KMS-11 (cell line): ENCODE results near the gene GDAP1L1.
"Not testable (repeated sequence)": the region's sequence is repeated elsewhere in the genome, so short reads cannot be mapped to it uniquely, and the experiment has no call there.

ENCODE experiments used
- H2AFZ ChIP-seq: fragments of 200-600 bp; sonication (generic); 2 replicates; pipeline ENCODE4 v1.6.1; 2016; ENCODE audit warnings: antibody characterized with exemption, mixed run types, low read depth
- H3K27ac ChIP-seq: fragments of 200-600 bp; sonication (generic); 2 replicates; pipeline ENCODE4 v1.6.1; 2016; ENCODE audit warnings: mild to moderate bottlenecking, mixed run types
- H3K27me3 ChIP-seq: fragments of 200-600 bp; sonication (generic); 2 replicates; pipeline ENCODE4 v1.6.1; 2017; ENCODE audit warnings: mild to moderate bottlenecking, low read depth, mixed run types, moderate library complexity; ENCODE audit not compliant: insufficient read depth
- H3K36me3 ChIP-seq: fragments of 200-600 bp; sonication (generic); 2 replicates; pipeline ENCODE4 v1.6.1; 2017; ENCODE audit warnings: mild to moderate bottlenecking, mixed run types; ENCODE audit not compliant: insufficient read depth
- H3K4me1 ChIP-seq: fragments of 200-600 bp; sonication (generic); 2 replicates; pipeline ENCODE4 v1.6.1; 2016; ENCODE audit warnings: mild to moderate bottlenecking, low read depth, mixed run types; ENCODE audit not compliant: poor library complexity, severe bottlenecking
- H3K4me2 ChIP-seq: fragments of 200-600 bp; sonication (generic); 2 replicates; pipeline ENCODE4 v1.7.0; 2016; ENCODE audit warnings: mild to moderate bottlenecking, mixed run types
- H3K4me3 ChIP-seq: fragments of 200-600 bp; sonication (generic); IDR thresholded peaks from 2 replicates; pipeline ENCODE4 v1.6.1; 2017; ENCODE audit warnings: low read depth, low read length, mixed read lengths; ENCODE audit not compliant: insufficient read depth
- H3K79me2 ChIP-seq: fragments of 200-600 bp; sonication (generic); 2 replicates; pipeline ENCODE4 v1.6.1; 2016; ENCODE audit warnings: low read depth, mixed run types; ENCODE audit not compliant: insufficient read depth
- H3K9ac ChIP-seq: fragments of 200-600 bp; sonication (generic); 2 replicates; pipeline ENCODE4 v1.6.1; 2016; ENCODE audit warnings: mild to moderate bottlenecking, mixed run types
- H4K20me1 ChIP-seq: fragments of 200-600 bp; sonication (generic); 2 replicates; pipeline ENCODE4 v1.6.1; 2016; ENCODE audit warnings: mild to moderate bottlenecking, mixed run types; ENCODE audit not compliant: insufficient read depth
- TF ChIP-seq, protein P1 (sequence below): fragments of 200-600 bp; sonication (generic); conservative IDR thresholded peaks from 2 replicates; pipeline ENCODE4 v1.6.1; 2017; ENCODE audit warnings: low read depth, mild to moderate bottlenecking, antibody characterized with exemption, low read length, moderate library complexity, mixed read lengths

The GDAP1L1 gene

DNA sequence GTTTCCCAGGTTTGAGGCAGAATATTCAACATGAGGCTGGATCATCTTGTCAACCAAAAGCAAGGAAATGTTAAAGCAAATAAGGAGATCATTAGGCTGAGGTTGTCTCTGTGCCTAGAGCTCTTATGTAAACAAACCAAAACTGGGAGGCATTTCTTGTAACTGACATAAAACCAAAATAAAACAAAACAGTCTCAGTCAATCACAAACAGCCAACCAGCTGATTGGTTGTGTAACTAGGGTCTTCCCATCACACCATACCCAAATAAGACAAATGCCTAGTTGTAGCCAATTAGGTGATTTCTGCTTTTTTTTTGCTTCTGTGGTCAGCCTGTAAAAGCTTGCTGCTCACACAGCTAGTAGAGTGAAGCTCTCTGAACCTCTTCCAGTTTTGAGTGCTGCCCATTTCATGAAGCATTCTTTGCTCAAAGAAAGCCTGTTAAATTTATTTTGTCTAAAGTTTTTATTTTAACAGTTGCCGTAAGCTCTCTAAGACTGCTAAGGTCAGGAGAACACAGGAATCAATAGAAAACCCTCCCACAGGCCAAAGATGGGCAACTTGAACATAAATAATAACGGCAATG, 72.8 kb downstream of the GDAP1L1 start:
- Histone ChIP-seq H2AFZ (no peak overlapping the region), H3K4me1 (peaks cover 16% of the 10 kb centered on the region), H4K20me1 (no peaks in the 10 kb centered on the region), H3K4me3 (no peak overlapping the region), H3K36me3 (no peaks in the 10 kb centered on the region), H3K27ac (no peak overlapping the region), H3K4me2 (no peak overlapping the region), H3K27me3 (no peaks in the 10 kb centered on the region), H3K9ac (no peak overlapping the region), H3K79me2 (no peaks in the 10 kb centered on the region)
- TF ChIP-seq, protein P1, sequence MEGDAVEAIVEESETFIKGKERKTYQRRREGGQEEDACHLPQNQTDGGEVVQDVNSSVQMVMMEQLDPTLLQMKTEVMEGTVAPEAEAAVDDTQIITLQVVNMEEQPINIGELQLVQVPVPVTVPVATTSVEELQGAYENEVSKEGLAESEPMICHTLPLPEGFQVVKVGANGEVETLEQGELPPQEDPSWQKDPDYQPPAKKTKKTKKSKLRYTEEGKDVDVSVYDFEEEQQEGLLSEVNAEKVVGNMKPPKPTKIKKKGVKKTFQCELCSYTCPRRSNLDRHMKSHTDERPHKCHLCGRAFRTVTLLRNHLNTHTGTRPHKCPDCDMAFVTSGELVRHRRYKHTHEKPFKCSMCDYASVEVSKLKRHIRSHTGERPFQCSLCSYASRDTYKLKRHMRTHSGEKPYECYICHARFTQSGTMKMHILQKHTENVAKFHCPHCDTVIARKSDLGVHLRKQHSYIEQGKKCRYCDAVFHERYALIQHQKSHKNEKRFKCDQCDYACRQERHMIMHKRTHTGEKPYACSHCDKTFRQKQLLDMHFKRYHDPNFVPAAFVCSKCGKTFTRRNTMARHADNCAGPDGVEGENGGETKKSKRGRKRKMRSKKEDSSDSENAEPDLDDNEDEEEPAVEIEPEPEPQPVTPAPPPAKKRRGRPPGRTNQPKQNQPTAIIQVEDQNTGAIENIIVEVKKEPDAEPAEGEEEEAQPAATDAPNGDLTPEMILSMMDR: no peak

DNA sequence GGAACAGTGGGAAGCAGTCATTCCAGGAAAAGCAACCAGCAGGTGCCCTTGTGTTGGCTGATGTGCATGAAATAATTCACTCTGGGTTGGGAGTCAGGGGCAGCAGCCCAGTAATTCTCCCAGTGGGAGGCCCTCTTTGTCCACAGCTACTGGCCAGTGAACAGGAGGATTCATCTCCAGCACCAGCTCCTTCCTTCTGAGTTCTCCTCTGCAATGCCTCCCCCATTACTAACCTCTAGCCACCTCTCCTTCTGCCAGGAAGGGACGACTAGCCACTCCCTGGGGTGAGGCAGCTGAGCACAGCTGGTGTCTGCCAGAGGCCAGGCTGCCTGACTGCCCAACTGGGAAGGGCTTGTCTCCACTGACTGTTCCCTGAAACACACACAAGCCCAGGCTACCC, 77.2 kb downstream of the GDAP1L1 start:
- TF ChIP-seq, protein P1: no peak

DNA sequence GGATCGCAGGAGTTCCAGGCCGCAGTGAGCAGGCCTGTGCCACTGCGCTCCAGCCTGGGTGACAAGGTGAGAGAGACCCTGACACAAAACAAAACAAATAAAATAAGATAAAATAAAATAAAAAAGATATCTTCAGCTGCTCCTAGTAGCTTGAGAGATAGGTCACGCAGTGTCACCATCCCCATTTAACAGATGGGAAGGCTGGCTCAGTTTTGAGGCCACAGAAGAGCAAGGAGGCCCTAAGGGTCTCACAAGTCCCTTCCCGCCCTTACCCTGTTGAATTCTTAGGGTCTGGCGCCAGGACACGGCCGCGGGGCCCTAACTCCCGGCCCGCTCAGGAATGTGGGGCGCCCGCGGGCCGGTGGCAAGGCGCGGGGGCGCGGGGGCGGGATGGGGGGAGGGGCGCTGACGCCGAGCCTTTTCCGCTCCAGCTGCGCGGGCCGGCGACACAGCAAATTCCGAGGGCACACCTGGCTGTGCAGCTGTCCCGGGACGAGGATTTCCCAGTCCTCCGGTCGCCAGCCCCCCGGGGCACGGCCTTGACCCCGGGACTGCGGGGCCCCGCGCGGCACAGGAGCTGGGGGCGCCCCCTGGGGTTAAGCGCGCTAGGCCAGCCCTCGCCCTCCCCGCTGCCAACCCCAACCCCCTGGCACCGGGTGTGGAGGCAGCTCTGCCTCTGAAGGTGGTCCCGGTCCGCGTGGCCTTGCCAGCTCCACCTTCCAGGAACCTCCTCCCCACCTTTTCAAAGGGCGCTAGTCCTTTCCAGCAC, 79.5 kb downstream of the GDAP1L1 start:
- no peaks in the 10 kb centered on the region for H3K79me2 ChIP-seq
- H3K9ac ChIP-seq: peak overlapping the region; percentile 15; the same call in 1 of the 2 replicates
- no peak overlapping the region for H3K27ac ChIP-seq
- no peaks in the 10 kb centered on the region for H3K4me1 ChIP-seq
- no peaks in the 10 kb centered on the region for H3K36me3 ChIP-seq
- no peaks in the 10 kb centered on the region for H4K20me1 ChIP-seq
- H3K4me3 ChIP-seq: no peak overlapping the region
- H2AFZ ChIP-seq: peak overlapping the region; percentile 47
- H3K4me2 ChIP-seq: peak overlapping the region; percentile 36; the same call in 1 of the 2 replicates
- no peaks in the 10 kb centered on the region for H3K27me3 ChIP-seq
- TF ChIP-seq, protein P1: no peak

More for the DNA sequence above, 77.2 kb downstream of the GDAP1L1 start:
- no peaks in the 10 kb centered on the region for H3K27me3 ChIP-seq
- no peak overlapping the region for H3K4me3 ChIP-seq
- no peaks in the 10 kb centered on the region for H3K79me2 ChIP-seq
- no peak overlapping the region for H2AFZ ChIP-seq
- peaks cover 16% of the 10 kb centered on the region for H3K4me1 ChIP-seq
- H3K36me3 ChIP-seq: no peaks in the 10 kb centered on the region
- no peaks in the 10 kb centered on the region for H4K20me1 ChIP-seq
- no peak overlapping the region for H3K27ac ChIP-seq
- H3K9ac ChIP-seq: no peak overlapping the region
- H3K4me2 ChIP-seq: no peak overlapping the region

DNA sequence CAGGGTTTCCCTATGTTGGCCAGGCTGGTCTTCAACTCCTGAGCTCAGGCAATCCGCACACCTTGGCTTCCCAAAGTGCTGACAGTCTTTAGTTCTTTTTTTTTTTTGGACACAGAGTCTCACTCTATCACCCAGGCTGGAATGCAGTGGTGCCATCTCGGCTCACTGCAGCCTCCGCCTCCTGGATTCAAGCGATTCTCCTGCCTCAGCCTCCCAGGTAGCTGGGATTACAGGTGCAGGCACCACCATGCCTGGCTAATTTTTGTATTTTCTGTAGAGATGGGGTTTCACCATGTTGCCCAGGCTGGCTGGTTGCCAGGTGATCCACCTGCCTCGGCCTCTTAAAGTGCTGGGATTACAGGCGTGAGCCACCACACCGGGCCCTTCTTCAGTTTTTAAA, 80.6 kb downstream of the GDAP1L1 start:
- H4K20me1 ChIP-seq, H3K27ac ChIP-seq, H3K36me3 ChIP-seq, H3K4me1 ChIP-seq, H3K9ac ChIP-seq, H3K4me2 ChIP-seq, H3K4me3 ChIP-seq, H3K79me2 ChIP-seq, H2AFZ ChIP-seq, H3K27me3 ChIP-seq: not testable (repeated sequence)

DNA sequence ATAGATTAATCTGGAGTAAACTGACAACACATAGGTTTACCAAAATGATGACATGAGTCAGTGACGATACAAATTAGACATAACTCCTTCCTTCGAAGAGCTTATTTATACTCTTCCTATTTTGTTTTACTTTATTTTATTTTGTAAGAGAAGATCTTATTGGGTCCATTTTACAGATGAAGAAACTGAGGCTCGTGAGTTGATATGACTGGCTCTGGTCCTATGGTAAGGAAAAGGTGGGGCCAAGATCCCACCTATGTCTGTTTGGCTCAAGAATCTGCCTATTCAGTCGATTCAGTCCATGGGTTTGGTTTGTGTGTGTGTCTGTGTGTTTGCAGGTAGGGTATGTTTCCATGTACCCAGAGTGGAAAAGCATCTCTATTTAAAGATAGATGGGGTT, 81.3 kb downstream of the GDAP1L1 start:
- Histone ChIP-seq H3K27ac (no peak overlapping the region), H3K9ac (no peak overlapping the region), H3K4me2 (no peak overlapping the region), H3K4me1 (no peaks in the 10 kb centered on the region), H3K27me3 (no peaks in the 10 kb centered on the region), H4K20me1 (no peaks in the 10 kb centered on the region), H3K36me3 (no peaks in the 10 kb centered on the region), H3K79me2 (no peaks in the 10 kb centered on the region), H3K4me3 (no peak overlapping the region), H2AFZ (no peak overlapping the region)
- TF ChIP-seq, protein P1: no peak
